H1 (cell line): ENCODE measurements around the gene NCOA1. TPM values are rescaled to one million over a fixed set of nuclear protein-coding genes. Genes with fewer than 3 reads are reported as not detected.

Experiments used
- CHD7 ChIP-seq: fragments of 300-600 bp; sonication (generic); IDR thresholded peaks from 2 replicates; pipeline ENCODE4 v1.7.1; 2012; ENCODE audit warnings: low read length, moderate library complexity, mild to moderate bottlenecking, inconsistent platforms; ENCODE audit not compliant: insufficient replicate concordance
- JUND ChIP-seq: IDR thresholded peaks from 2 replicates; pipeline ENCODE4 v1.6.1; 2011; ENCODE audit warnings: mild to moderate bottlenecking, improper control_type of control experiment, low read length
- KDM4A ChIP-seq: IDR thresholded peaks from one replicate; pipeline ENCODE4 v1.7.1; 2012; ENCODE audit warnings: low read depth, mild to moderate bottlenecking, moderate library complexity, low read length, inconsistent platforms; ENCODE audit not compliant: severe bottlenecking
- SP4 ChIP-seq: IDR thresholded peaks from 2 replicates; pipeline ENCODE4 v1.6.1; 2012; ENCODE audit warnings: low read length, inconsistent platforms
- TAF7 ChIP-seq: optimal IDR thresholded peaks from 2 replicates; pipeline ENCODE3; 2011; ENCODE audit warnings: low read depth, mild to moderate bottlenecking, inconsistent platforms, low read length, moderate library complexity, borderline replicate concordance
- ZNF274 ChIP-seq: IDR thresholded peaks from 2 replicates; pipeline ENCODE4 v1.7.0; 2012; ENCODE audit warnings: low read length, borderline replicate concordance; ENCODE audit errors: extremely low read depth
- polyA plus RNA-seq, 7 experiments: library from polyadenylated mRNA; depleted of rRNA in 3 of 7; stranded (reverse) in 5 of 7; unstranded in 2 of 7; fragments of >200 nt in 5 of 7; fragments of 200-250 nt in 2 of 7; gene quantifications; 1 replicate in 5 of 7; 2 replicates in 1 of 7; 4 replicates in 1 of 7; pipeline versions ENCODE4 v1.2.1 to v1.2.3, GENCODE V29; 2011 to 2013; ENCODE audit warnings: missing spikeins in 2 of 7, mixed read lengths in 2 of 7
- total RNA-seq: library from RNA; stranded (reverse); fragmentation: NEBNext Ultra II Directional; extraction: Animal tissue kit (Norgen Biotek cat#: 25700); gene quantifications from 2 replicates; pipeline ENCODE4 v1.2.1, GENCODE V29; 2021

The NCOA1 gene
- total and polyA plus RNA-seq, 2 of the 8 experiments (the other 6 are each of a cell fraction or from before 2014, with no cell fraction given) = 12.8 to 17.9 TPM

GRCh38 chr2:24507549-24507948 lies 16.5 kb downstream of the NCOA1 start (continued):
- TF ChIP-seq TAF7 (no peak), CHD7 (no peak), KDM4A (no peak), JUND (no peak), SP4 (no peak), ZNF274 (no peak)
